Measurements from ENCODE around the gene PTK7.

The PTK7 gene

GRCh38 chr6:43196337-43196736, 120.2 kb downstream of the PTK7 start:
- DNase-seq (ENCODE audit: low spot score): no peak
- no peak for TF ChIP-seq CTCF (IDR thresholded peaks at IDR 0.05; ENCODE audit: extremely low read depth, missing control alignments)

- no peak for TF ChIP-seq CTCF (IDR thresholded peaks at IDR 0.05; ENCODE audit: extremely low read depth, missing control alignments)
- DNase-seq (ENCODE audit: low spot score): no peak
These were observed 123.8 kb downstream of the PTK7 start for GRCh38 chr6:43199912-43200311.

- DNase-seq (ENCODE audit: low spot score): no peak
- no peak for TF ChIP-seq CTCF (IDR thresholded peaks at IDR 0.05; ENCODE audit: extremely low read depth, missing control alignments)
These were observed 124.4 kb downstream of the PTK7 start for GRCh38 chr6:43200541-43200940.

GRCh38 chr6:43202451-43202850, 126.3 kb downstream of the PTK7 start:
- no peak for TF ChIP-seq CTCF (IDR thresholded peaks at IDR 0.05; ENCODE audit: extremely low read depth, missing control alignments)
- DNase-seq (ENCODE audit: low spot score): no peak

GRCh38 chr6:43203029-43203717, 127.1 kb downstream of the PTK7 start:
- TF ChIP-seq CTCF (IDR thresholded peaks at IDR 0.05; ENCODE audit: extremely low read depth, missing control alignments): no peak
- no peak for DNase-seq (ENCODE audit: low spot score)

GRCh38 chr6:43203718-43204095, 127.6 kb downstream of the PTK7 start:
- TF ChIP-seq CTCF (IDR thresholded peaks at IDR 0.05; ENCODE audit: extremely low read depth, missing control alignments): no peak
- no peak for DNase-seq (ENCODE audit: low spot score)

GRCh38 chr6:43204271-43205105, 128.4 kb downstream of the PTK7 start:
- TF ChIP-seq CTCF (IDR thresholded peaks at IDR 0.05; ENCODE audit: extremely low read depth, missing control alignments): no peak
- no peak for DNase-seq (ENCODE audit: low spot score)
